Muscle of back (tissue), 11 donors: ENCODE measurements around the gene ADAMTS4. TPM values are rescaled to one million over a fixed set of nuclear protein-coding genes. Genes with fewer than 3 reads are reported as not detected.

ENCODE experiments used
- DNase-seq, 3 donors: peaks; one replicate each; pipeline versions ENCODE4 v3.0.0 to v3.0.0-alpha.2; 2013
- polyA plus RNA-seq, 10 donors: library from polyadenylated mRNA; unstranded; fragments of 120-200 nt; gene quantifications; one replicate each; pipeline ENCODE4 v1.2.1, GENCODE V29; 2013; ENCODE audit not compliant: insufficient read length in 10 of 10

Gene ADAMTS4
- polyA plus RNA-seq, 10 donors = 6.8 to 23.6 (median 11.8) TPM

GRCh38 chr1:161197560-161198193, 1.2 kb downstream of the ADAMTS4 start:
- no peak for DNase-seq

- peak; percentile 88 to 96 (median 89) for DNase-seq
Measured at GRCh38 chr1:161196521-161197451, 2.1 kb downstream of the ADAMTS4 start.

GRCh38 chr1:161196111-161196510, 2.7 kb downstream of the ADAMTS4 start:
- no peak for DNase-seq

- no peak for DNase-seq
Measured at GRCh38 chr1:161195171-161195570, 3.7 kb downstream of the ADAMTS4 start.

GRCh38 chr1:161193561-161194235, 5.2 kb downstream of the ADAMTS4 start:
- DNase-seq = no peak

GRCh38 chr1:161192476-161193465, 6.1 kb downstream of the ADAMTS4 start:
- peak in 2 of 3 donors; percentile 61 to 82 for DNase-seq

GRCh38 chr1:161191971-161192370, 6.9 kb downstream of the ADAMTS4 start:
- no peak for DNase-seq

GRCh38 chr1:161190962-161191521, 7.8 kb downstream of the ADAMTS4 start:
- no peak for DNase-seq

GRCh38 chr1:161189036-161189435, 9.8 kb downstream of the ADAMTS4 start:
- no peak for DNase-seq

- no peak for DNase-seq
Measured at GRCh38 chr1:161188381-161188780, 10.5 kb downstream of the ADAMTS4 start.

GRCh38 chr1:161187311-161187710, 11.5 kb downstream of the ADAMTS4 start:
- DNase-seq = no peak

- DNase-seq = peak in 1 of 3 donors; percentile 52
Measured at GRCh38 chr1:161185732-161186311, 13.0 kb downstream of the ADAMTS4 start.

GRCh38 chr1:161185282-161185682, 13.6 kb downstream of the ADAMTS4 start:
- DNase-seq = peak; percentile 64 to 89 (median 78)

- DNase-seq = no peak
Measured at GRCh38 chr1:161182214-161182613, 16.6 kb downstream of the ADAMTS4 start.

GRCh38 chr1:161180639-161181038, 18.2 kb downstream of the ADAMTS4 start:
- peak in 1 of 3 donors; percentile 30 for DNase-seq

- DNase-seq = no peak
Measured at GRCh38 chr1:161179698-161180097, 19.2 kb downstream of the ADAMTS4 start.

GRCh38 chr1:161177936-161178244, 21.0 kb downstream of the ADAMTS4 start:
- DNase-seq = no peak

GRCh38 chr1:161177112-161177935, 21.5 kb downstream of the ADAMTS4 start, which contains the start of gene B4GALT3:
B4GALT3 (minus strand) TSS chr1:161177507; CDS start chr1:161176060, 1,447 bp downstream.
- peak; percentile 78 to 95 (median 90) for DNase-seq

- DNase-seq = no peak
Measured at GRCh38 chr1:161176468-161177111, 22.3 kb downstream of the ADAMTS4 start.
